ENCODE measurements around the gene GPATCH1.
A peak's percentile ranks its signal among the peaks of the same experiment; 100 is the strongest.
"Not testable (repeated sequence)": the region's sequence is repeated elsewhere in the genome, so short reads cannot be mapped to it uniquely, and the experiment has no call there.

The GPATCH1 gene

GRCh38 chr19:33080761-33081681 lies at the start of gene GPATCH1:
GPATCH1 (plus strand) TSS chr19:33081181; CDS start chr19:33081194, 13 bp downstream.
- DNase-seq (ENCODE audit: low spot score) = peak; percentile 87

- no peak for DNase-seq (ENCODE audit: low spot score)
These were observed 48.7 kb upstream of the GPATCH1 start for GRCh38 chr19:33032218-33032781.

GRCh38 chr19:33035461-33035860 lies 45.5 kb upstream of the GPATCH1 start:
- no peak for DNase-seq (ENCODE audit: low spot score)

GRCh38 chr19:33036370-33037167 lies 44.4 kb upstream of the GPATCH1 start:
- DNase-seq (ENCODE audit: low spot score) = not testable (repeated sequence)

GRCh38 chr19:33037168-33038025 lies 43.6 kb upstream of the GPATCH1 start:
- DNase-seq (ENCODE audit: low spot score) = not testable (repeated sequence)

GRCh38 chr19:33039108-33039599 lies 41.8 kb upstream of the GPATCH1 start:
- DNase-seq (ENCODE audit: low spot score) = no peak

- DNase-seq (ENCODE audit: low spot score) = no peak
These were observed 41.2 kb upstream of the GPATCH1 start for GRCh38 chr19:33039815-33040214.

GRCh38 chr19:33040994-33041827 lies 39.8 kb upstream of the GPATCH1 start:
- peak; percentile 99 for DNase-seq (ENCODE audit: low spot score)

GRCh38 chr19:33041828-33042160 lies 39.2 kb upstream of the GPATCH1 start:
- DNase-seq (ENCODE audit: low spot score) = not testable (repeated sequence)

- peak; percentile 92 for DNase-seq (ENCODE audit: low spot score)
These were observed 33.6 kb upstream of the GPATCH1 start for GRCh38 chr19:33047422-33047821.

- peak; percentile 56 for DNase-seq (ENCODE audit: low spot score)
These were observed 31.9 kb upstream of the GPATCH1 start for GRCh38 chr19:33048806-33049676.

- no peak for DNase-seq (ENCODE audit: low spot score)
These were observed 30.9 kb upstream of the GPATCH1 start for GRCh38 chr19:33050110-33050509.

GRCh38 chr19:33052352-33052972 lies 28.5 kb upstream of the GPATCH1 start:
- DNase-seq (ENCODE audit: low spot score) = peak; percentile 80

- peak; percentile 94 for DNase-seq (ENCODE audit: low spot score)
These were observed 26.4 kb upstream of the GPATCH1 start for GRCh38 chr19:33054623-33055022.

- DNase-seq (ENCODE audit: low spot score) = peak; percentile 42
These were observed 25.3 kb upstream of the GPATCH1 start for GRCh38 chr19:33055718-33056117.

GRCh38 chr19:33060586-33060985 lies 20.4 kb upstream of the GPATCH1 start:
- no peak for DNase-seq (ENCODE audit: low spot score)

- no peak for DNase-seq (ENCODE audit: low spot score)
These were observed 18.1 kb upstream of the GPATCH1 start for GRCh38 chr19:33062902-33063301.

- peak; percentile 56 for DNase-seq (ENCODE audit: low spot score)
These were observed 17.6 kb upstream of the GPATCH1 start for GRCh38 chr19:33063356-33063752.
